Endothelial cell of umbilical vein (primary cell): ENCODE measurements around the gene KCNMA1. TPM values are rescaled to one million over a fixed set of nuclear protein-coding genes. Genes with fewer than 3 reads are reported as not detected.

Experiments used
- BruUV-seq: library from RNA; stranded (reverse); fragments of 400-500 nt; replicated peaks from 2 replicates; lab custom pipeline; 2021; lab: Mats Ljungman, UMichigan
- CTCF ChIA-PET: fragments of 300-600, 350-600 bp; sonication (Branson Sonifier 250); formaldehyde crosslinking; loops from one replicate; lab custom pipeline; 2021; ENCODE audit warnings: antibody characterized with exemption, inconsistent platforms; lab: Charles Lee
- POLR2A ChIA-PET: fragments of 300-600, 350-600 bp; sonication (Branson Sonifier 250); formaldehyde crosslinking; loops from one replicate; lab custom pipeline; 2021; ENCODE audit warnings: antibody characterized with exemption, inconsistent platforms; lab: Charles Lee
- DNase-seq: peaks from one replicate; pipeline ENCODE4 v3.0.0-alpha.2; 2011; ENCODE audit warnings: low read depth, low spot score
- FAIRE-seq: peaks from 2 replicates; lab custom pipeline; 2011; peaks lifted over from hg19 to GRCh38; lab: Jason Lieb, UNC
- H2AFZ ChIP-seq: 2 replicates; pipeline ENCODE4 v1.6.0; 2012; ENCODE audit warnings: low read depth, low read length, control low read depth, inconsistent platforms
- H3K27ac ChIP-seq: 2 replicates; pipeline ENCODE4 v1.5.1; 2011; ENCODE audit warnings: low read depth, mild to moderate bottlenecking, control low read depth, low read length, moderate library complexity; ENCODE audit not compliant: insufficient read depth
- H3K27me3 ChIP-seq, 2 experiments: 2 replicates each; pipeline versions ENCODE4 v1.6.0 to v1.6.1; 2011; ENCODE audit warnings: low read length in 2 of 2, mixed read lengths in 1 of 2; ENCODE audit not compliant: control insufficient read depth in 2 of 2, insufficient read depth in 2 of 2
- H3K36me3 ChIP-seq, 2 experiments: 2 replicates in 1 of 2; 3 replicates in 1 of 2; pipeline ENCODE4 v1.5.1; 2011; ENCODE audit warnings: low read length in 2 of 2, mild to moderate bottlenecking in 1 of 2, moderate library complexity in 1 of 2; ENCODE audit not compliant: control insufficient read depth in 2 of 2, insufficient read depth in 2 of 2; ENCODE audit errors: extremely low read depth in 1 of 2
- H3K4me1 ChIP-seq: 3 replicates; pipeline ENCODE4 v1.5.1; 2011; ENCODE audit warnings: mild to moderate bottlenecking, low read length; ENCODE audit not compliant: control insufficient read depth, insufficient read depth; ENCODE audit errors: extremely low read depth
- H3K4me2 ChIP-seq: 2 replicates; pipeline ENCODE4 v1.6.1; 2011; ENCODE audit warnings: low read length, control low read depth, mixed read lengths; ENCODE audit not compliant: insufficient read depth
- H3K4me3 ChIP-seq, 3 experiments: fragments of 200-600 bp in 1 of 3; sonication (generic), shearing (Covaris generic) in 1 of 3; replicated peaks in 1 of 3; 2 replicates each; pipeline ENCODE4 v1.5.1; 2011 to 2016; ENCODE audit warnings: control low read depth in 3 of 3, low read length in 3 of 3, mild to moderate bottlenecking in 2 of 3, inconsistent platforms in 1 of 3, low read depth in 1 of 3, moderate library complexity in 1 of 3; ENCODE audit not compliant: insufficient read depth in 1 of 3
- H3K79me2 ChIP-seq: 2 replicates; pipeline ENCODE4 v1.6.0; 2012; ENCODE audit warnings: low read length, inconsistent platforms; ENCODE audit not compliant: control insufficient read depth, insufficient read depth
- H3K9ac ChIP-seq: replicated peaks from 2 replicates; pipeline ENCODE3; 2011; ENCODE audit warnings: low read length, control low read depth; ENCODE audit not compliant: insufficient read depth; ENCODE audit errors: extremely low read depth
- H3K9me1 ChIP-seq: replicated peaks from 3 replicates; pipeline ENCODE4 v1.6.0; 2011; ENCODE audit warnings: mild to moderate bottlenecking, low read length; ENCODE audit not compliant: control insufficient read depth, insufficient read depth; ENCODE audit errors: extremely low read depth
- H3K9me3 ChIP-seq: replicated peaks from 2 replicates; pipeline ENCODE4 v1.5.1; 2012; ENCODE audit warnings: low read length, inconsistent platforms; ENCODE audit not compliant: control insufficient read depth, insufficient read depth
- H4K20me1 ChIP-seq: replicated peaks from 2 replicates; pipeline ENCODE3; 2011; ENCODE audit warnings: mild to moderate bottlenecking, low read length; ENCODE audit not compliant: control insufficient read depth, insufficient read depth; ENCODE audit errors: extremely low read depth
- CTCF ChIP-seq, 2 donors: IDR thresholded peaks; 1 replicate in 1 of 2; 2 replicates in 1 of 2; pipeline ENCODE4 v1.5.1; 2011; ENCODE audit warnings: low read length in 2 of 2, mild to moderate bottlenecking in 2 of 2, moderate library complexity in 2 of 2, control low read depth in 1 of 2, inconsistent platforms in 1 of 2, low read depth in 1 of 2; ENCODE audit not compliant: insufficient read depth in 1 of 2; ENCODE audit errors: extremely low read depth in 1 of 2
- EZH2 ChIP-seq: IDR thresholded peaks from 2 replicates; pipeline ENCODE4 v1.6.1; 2012; ENCODE audit warnings: borderline replicate concordance, low read depth, mild to moderate bottlenecking, moderate library complexity, low read length, inconsistent platforms; ENCODE audit not compliant: severe bottlenecking
- FOS ChIP-seq: IDR thresholded peaks from 2 replicates; pipeline ENCODE4 v1.6.1; 2011; ENCODE audit warnings: mild to moderate bottlenecking, low read length, moderate library complexity, borderline replicate concordance; ENCODE audit not compliant: insufficient read depth
- GATA2 ChIP-seq: IDR thresholded peaks from 2 replicates; pipeline ENCODE4 v1.7.0; 2011; ENCODE audit warnings: low read depth, mild to moderate bottlenecking, moderate library complexity, mixed read lengths, low read length; ENCODE audit not compliant: insufficient read length, insufficient read depth
- JUN ChIP-seq: IDR thresholded peaks from 2 replicates; pipeline ENCODE4 v1.6.1; 2011; ENCODE audit warnings: borderline replicate concordance, low read depth; ENCODE audit not compliant: insufficient read length, insufficient read depth
- MAX ChIP-seq: IDR thresholded peaks from 2 replicates; pipeline ENCODE4 v1.6.1; 2011; ENCODE audit not compliant: insufficient read depth, insufficient read length
- MYC ChIP-seq: IDR thresholded peaks from one replicate; pipeline ENCODE4 v1.6.1; 2011; ENCODE audit warnings: mild to moderate bottlenecking, low read depth, low read length
- POLR2A ChIP-seq: IDR thresholded peaks from 2 replicates; pipeline ENCODE4 v1.6.1; 2012; ENCODE audit warnings: low read depth, mild to moderate bottlenecking, control low read depth, low read length
- POLR2AphosphoS5 ChIP-seq: IDR thresholded peaks from 2 replicates; pipeline ENCODE4 v1.6.1; 2012; ENCODE audit warnings: low read depth, mild to moderate bottlenecking, control low read depth, low read length, moderate library complexity; ENCODE audit not compliant: insufficient read depth
- dilution Hi-C: fragments of 300-500 bp; cut with MboI; formaldehyde crosslinking; loops from one replicate; pipeline ENCODE4 v1.15.0; 2019; ENCODE audit warnings: low sequenced_read_pairs; ENCODE audit not compliant: extremely low pct_ligation_motif_present
- intact Hi-C: fragments of 100-400 bp; cut with micrococcal nuclease; formaldehyde crosslinking; loops from one replicate; pipeline ENCODE4 v1.10.0; 2022
- polyA plus RNA-seq, 4 experiments: library from polyadenylated mRNA; depleted of rRNA in 3 of 4; stranded (reverse) in 3 of 4; unstranded in 1 of 4; fragments of >200 nt; gene quantifications; 2 replicates each; pipeline versions ENCODE4 v1.2.1 to v1.2.3, GENCODE V29; 2011 to 2012; ENCODE audit warnings: missing spikeins in 1 of 4
- total RNA-seq: library from RNA; stranded (reverse); gene quantifications from 2 replicates; pipeline ENCODE4 v1.2.3, GENCODE V29; 2021

KCNMA1 gene
- total and polyA plus RNA-seq, 2 donors (not counting 3 experiments of a cell fraction or from before 2014, with no cell fraction given): 0.10 to 0.82 TPM

GRCh38 chr10:76883596-76883995 is 754.0 kb downstream of the KCNMA1 start:
- ChIA-PET POLR2A (no interaction called here), CTCF (no interaction called here)
- H3K4me2 ChIP-seq: no peak overlapping the region
- no peaks in the 10 kb centered on the region for H3K4me1 ChIP-seq
- FAIRE-seq: no peak
- no peak overlapping the region for H2AFZ ChIP-seq
- TF ChIP-seq GATA2 (no peak), MAX (no peak), EZH2 (no peak)
- BruUV-seq: no TSS peak
- H3K4me3 ChIP-seq: no peak overlapping the region
- dilution Hi-C loops: no loop called here
- no peaks in the 10 kb centered on the region for H3K9me3 ChIP-seq
- H3K9ac ChIP-seq: no peak overlapping the region
- H3K9me1 ChIP-seq: no peaks in the 10 kb centered on the region
- H3K36me3 ChIP-seq: no peaks in the 10 kb centered on the region
- no peak for DNase-seq
- no peaks in the 10 kb centered on the region for H4K20me1 ChIP-seq
- H3K79me2 ChIP-seq: no peaks in the 10 kb centered on the region
- H3K27me3 ChIP-seq: no peaks in the 10 kb centered on the region
- H3K27ac ChIP-seq: no peak overlapping the region
- intact Hi-C loops: no loop called here

GRCh38 chr10:76882796-76883195 is 754.8 kb downstream of the KCNMA1 start:
- no peak overlapping the region for H2AFZ ChIP-seq
- H3K27me3 ChIP-seq: no peaks in the 10 kb centered on the region
- POLR2A ChIA-PET: no interaction called here
- intact Hi-C loops: no loop called here
- CTCF ChIA-PET: no interaction called here
- no peak overlapping the region for H3K4me2 ChIP-seq
- TF ChIP-seq POLR2AphosphoS5 (no peak), CTCF (IDR thresholded peaks at IDR 0.05; ENCODE audit: extremely low read depth in 1 of 2, insufficient read depth in 1 of 2, low read depth in 1 of 2, low read length in 2 of 2) (no peak), MAX (no peak), EZH2 (no peak), FOS (no peak), POLR2A (no peak), MYC (no peak), JUN (no peak), GATA2 (no peak)
- no peak overlapping the region for H3K27ac ChIP-seq
- H4K20me1 ChIP-seq: no peaks in the 10 kb centered on the region
- H3K4me3 ChIP-seq: no peak overlapping the region
- H3K4me1 ChIP-seq: no peaks in the 10 kb centered on the region
- H3K9me3 ChIP-seq: no peaks in the 10 kb centered on the region
- H3K79me2 ChIP-seq: no peaks in the 10 kb centered on the region
- BruUV-seq: no TSS peak
- no peak for FAIRE-seq
- H3K36me3 ChIP-seq: no peaks in the 10 kb centered on the region
- dilution Hi-C loops: no loop called here
- H3K9me1 ChIP-seq: no peaks in the 10 kb centered on the region
- no peak for DNase-seq
- no peak overlapping the region for H3K9ac ChIP-seq
